Aorta (tissue), 5 donors: Measurements from ENCODE around the gene GSTT2. TPM values are rescaled to one million over a fixed set of nuclear protein-coding genes. Genes with fewer than 3 reads are reported as not detected.
"Not testable (repeated sequence)": the region's sequence is repeated elsewhere in the genome, so short reads cannot be mapped to it uniquely, and the experiment has no call there.

Experiments used
- ATAC-seq: fragments of 200-7000 bp; cut with Tn5 transposase; one replicate; pipeline ENCODE4 v1.9.1; 2022; ENCODE audit warnings: moderate library complexity; ENCODE audit not compliant: low FRiP score
- DNase-seq, 2 donors: peaks; one replicate each; pipeline ENCODE4 v3.0.0-alpha.2; 2020
- H3K27ac ChIP-seq, 2 donors: one replicate each; pipeline ENCODE4 v1.5.1; 2013; ENCODE audit warnings: low read length in 2 of 2, mild to moderate bottlenecking in 2 of 2, moderate library complexity in 2 of 2, control low read depth in 1 of 2, inconsistent platforms in 1 of 2, low read depth in 1 of 2
- H3K27me3 ChIP-seq, 2 donors: one replicate each; pipeline ENCODE4 v1.6.1; 2013; ENCODE audit warnings: control low read depth in 1 of 2, low read length in 1 of 2, mild to moderate bottlenecking in 1 of 2, moderate library complexity in 1 of 2; ENCODE audit not compliant: insufficient read depth in 2 of 2, control insufficient read depth in 1 of 2
- H3K36me3 ChIP-seq, 2 donors: one replicate each; pipeline ENCODE4 v1.6.1; 2013; ENCODE audit warnings: control low read depth in 1 of 2, low read length in 1 of 2, mild to moderate bottlenecking in 1 of 2; ENCODE audit not compliant: insufficient read depth in 2 of 2, control insufficient read depth in 1 of 2
- H3K4me1 ChIP-seq, 2 donors: one replicate each; pipeline ENCODE4 v1.6.1; 2013; ENCODE audit warnings: low read length in 2 of 2, control low read depth in 1 of 2, mild to moderate bottlenecking in 1 of 2, moderate library complexity in 1 of 2; ENCODE audit not compliant: insufficient read depth in 2 of 2, control insufficient read depth in 1 of 2
- H3K4me3 ChIP-seq, 2 donors: one replicate each; pipeline ENCODE4 v1.5.1; 2013; ENCODE audit warnings: low read length in 2 of 2, control low read depth in 1 of 2, mild to moderate bottlenecking in 1 of 2
- H3K9me3 ChIP-seq: one replicate; pipeline ENCODE4 v1.6.1; 2013; ENCODE audit warnings: mild to moderate bottlenecking, low read length; ENCODE audit not compliant: control insufficient read depth
- WGBS, 2 donors: extraction: QIAGEN DNeasy Blood & Tissue Kit; methylation state at CpG; one replicate each; pipeline ENCODE4 v1.1.7; 2013; 5-methylcytosine and 5-hydroxymethylcytosine counted together
- intact Hi-C, 2 donors: fragments of 100-400 bp; cut with DNase I; formaldehyde crosslinking; loops; one replicate each; pipeline versions ENCODE4 v1.14.2 to v1.15.0; 2022
- polyA plus RNA-seq, 2 donors: library from polyadenylated mRNA; stranded (reverse); fragments of 200-250 nt; gene quantifications; one replicate each; pipeline ENCODE4 v1.2.3, GENCODE V29; 2013
- total RNA-seq, 2 donors: library from RNA; stranded (reverse); fragmentation: NEBNext Ultra II Directional; extraction: Animal tissue kit (Norgen Biotek cat#: 25700); gene quantifications; one replicate each; pipeline ENCODE4 v1.2.1, GENCODE V29; 2021
- donor health status: healthy with polysubstance abuse.
- donor health status: Bipolar disorder and iron deficiency.
- donor health status: DM: no; HTN: no; CAD: no.
- donor health status: DM: no; HTN: no; CAD: no.
- donor health status: DM: yes; HTN: yes; CAD: no.

GSTT2 gene
- total and polyA plus RNA-seq, 4 donors = 0.94 TPM; not detected in 3

DNA sequence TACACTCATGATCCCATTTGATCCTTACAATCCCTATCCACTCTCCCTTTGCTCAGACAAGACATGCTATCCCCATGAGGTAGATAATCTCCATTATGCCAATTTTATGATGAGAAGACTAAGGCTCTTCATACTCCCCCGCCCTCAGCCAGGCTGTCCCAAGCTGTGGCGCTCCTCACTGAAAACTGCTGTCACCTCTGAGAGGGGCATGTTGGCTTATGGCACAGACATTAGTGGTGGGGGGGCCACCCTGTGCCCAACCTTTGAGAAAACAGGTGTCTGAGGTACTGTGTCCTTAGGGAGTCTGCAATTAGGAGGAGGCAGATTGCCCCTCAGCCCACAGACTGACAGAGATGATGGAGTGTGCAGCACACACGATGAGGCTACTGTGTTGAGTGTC is 10.9 kb upstream of the GSTT2 start:
- H3K27ac ChIP-seq = no peak overlapping the region
- no peaks in the 10 kb centered on the region for H3K4me1 ChIP-seq
- DNase-seq (no peak), ATAC-seq (no peak)
- intact Hi-C loops = no loop called here
- H3K4me3 ChIP-seq = no peak overlapping the region
- H3K9me3 ChIP-seq = no peaks in the 10 kb centered on the region
- 88 to 91% methylated on average over 3 of the region's 3 CpGs for WGBS, 2 donors
- H3K27me3 ChIP-seq = no peaks in the 10 kb centered on the region
- peaks cover 0 to 3% of the 10 kb centered on the region in 2 donors for H3K36me3 ChIP-seq

DNA sequence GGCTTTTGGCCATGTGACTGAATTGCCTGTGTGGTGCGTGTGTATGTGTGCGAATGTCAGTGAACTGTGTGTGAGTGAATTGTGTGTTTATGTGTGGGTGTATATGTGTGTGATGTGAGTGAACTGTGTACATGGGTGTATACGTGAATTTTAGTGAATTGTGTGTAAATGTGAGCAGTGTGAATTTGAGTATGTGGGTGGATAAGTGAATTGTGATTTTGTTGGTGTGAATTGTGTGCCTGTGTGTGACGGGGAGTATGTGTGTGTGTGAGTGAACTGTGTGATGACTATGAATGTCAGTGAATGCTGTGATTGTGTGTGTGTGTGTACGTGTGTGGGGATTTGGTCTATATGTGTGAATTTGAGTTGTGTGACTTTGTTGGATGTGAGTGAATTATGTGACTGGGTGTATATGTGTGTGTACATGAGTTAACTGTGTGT is 9.7 kb upstream of the GSTT2 start:
- intact Hi-C loops = no loop called here
- ATAC-seq = no peak
- DNase-seq = no peak
- Histone ChIP-seq H3K4me3 (no peak overlapping the region), H3K9me3 (no peaks in the 10 kb centered on the region), H3K27me3 (no peaks in the 10 kb centered on the region), H3K36me3 (peaks cover 0 to 3% of the 10 kb centered on the region in 2 donors), H3K4me1 (no peaks in the 10 kb centered on the region), H3K27ac (no peak overlapping the region)
- 58 to 79% methylated on average over 5 of the region's 5 CpGs for WGBS, 2 donors

DNA sequence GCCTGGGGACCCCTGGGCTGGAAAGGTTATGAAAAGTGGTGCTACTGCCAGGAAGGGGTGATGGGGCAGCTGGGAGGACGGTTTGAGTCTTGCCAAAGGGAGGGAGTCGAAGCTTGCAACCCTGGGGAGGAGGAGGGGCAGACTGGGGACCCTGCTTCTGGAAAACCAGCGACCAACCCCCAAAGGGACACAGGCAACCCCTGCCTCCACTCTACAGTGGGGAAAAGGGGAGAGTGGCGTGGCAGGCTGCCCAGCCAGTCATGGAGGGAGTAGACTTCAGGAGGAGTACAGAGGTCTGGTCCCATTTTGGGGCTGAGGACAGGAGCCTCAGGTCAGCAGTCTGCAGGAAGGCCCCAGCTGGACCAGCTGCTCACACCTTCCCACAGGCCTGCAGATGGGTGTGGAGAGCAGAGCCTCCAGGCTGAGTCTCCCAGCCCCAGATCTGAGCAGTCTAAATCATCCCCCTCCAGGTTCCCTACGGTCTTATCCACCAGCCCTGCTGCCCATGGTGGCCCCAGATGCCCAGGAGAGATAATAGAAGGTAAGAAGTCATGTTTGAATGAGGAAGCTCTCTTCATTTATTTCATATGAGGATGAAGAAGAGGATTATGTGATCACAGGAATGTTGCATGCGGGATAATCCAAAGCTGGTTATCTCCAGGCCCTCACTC is 9.0 kb upstream of the GSTT2 start:
- DNase-seq = no peak
- intact Hi-C loops = no loop called here
- no peaks in the 10 kb centered on the region for H3K27me3 ChIP-seq
- no peak overlapping the region for H3K4me3 ChIP-seq
- H3K4me1 ChIP-seq = no peaks in the 10 kb centered on the region
- peaks cover 0 to 3% of the 10 kb centered on the region in 2 donors for H3K36me3 ChIP-seq
- WGBS, 2 donors = 65 to 72% methylated on average over 6 of the region's 6 CpGs
- H3K27ac ChIP-seq = no peak overlapping the region
- no peak for ATAC-seq
- H3K9me3 ChIP-seq = no peaks in the 10 kb centered on the region

DNA sequence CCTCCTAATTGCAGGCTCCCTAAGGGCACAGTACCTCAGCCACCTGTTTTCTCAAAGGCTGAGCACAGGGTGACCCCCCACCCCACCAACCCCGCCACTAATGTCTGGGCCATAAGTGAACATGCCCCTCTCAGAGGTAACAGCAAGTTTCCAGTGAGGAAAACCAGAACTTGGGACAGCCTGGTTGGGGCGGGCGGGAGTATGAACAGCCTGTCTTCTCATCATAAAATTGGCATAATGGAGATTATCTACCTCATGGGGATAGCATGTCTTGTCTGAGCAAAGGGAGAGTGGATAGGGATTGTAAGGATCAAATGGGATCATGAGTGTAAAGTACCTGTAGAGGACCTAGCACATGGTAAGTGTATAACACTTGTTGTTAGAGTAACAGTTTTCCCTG is 8.0 kb upstream of the GSTT2 start:
- H3K27ac ChIP-seq, H3K9me3 ChIP-seq, H3K36me3 ChIP-seq, ATAC-seq, intact Hi-C loops, H3K27me3 ChIP-seq, H3K4me3 ChIP-seq, H3K4me1 ChIP-seq, DNase-seq: not testable (repeated sequence)
- 90 to 100% methylated on average over 3 of the region's 3 CpGs for WGBS, 2 donors

DNA sequence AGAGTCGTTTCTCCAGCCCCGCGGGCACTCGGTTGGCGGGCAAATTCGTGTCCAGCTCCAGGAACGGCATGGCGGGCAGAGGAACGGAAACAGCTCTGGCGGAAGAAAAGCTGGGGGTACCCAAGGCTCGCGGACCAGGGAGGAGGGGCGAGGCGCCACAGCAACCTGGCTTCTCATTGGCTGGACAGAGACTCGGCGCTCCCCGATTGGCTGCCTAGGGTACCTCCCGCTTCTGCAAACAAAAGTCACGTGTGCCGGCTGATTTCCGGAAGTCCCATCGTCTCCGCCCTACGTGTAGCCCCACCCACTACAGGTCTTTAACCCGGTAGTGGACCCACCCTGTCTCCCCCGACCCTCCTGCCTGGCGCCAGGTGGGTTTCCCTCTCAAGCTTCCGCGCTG is 5.6 kb upstream of the GSTT2 start, which contains the start of gene DDT:
DDT (minus strand) TSS at position 97 of the 400 bp plus-strand sequence; CDS start at position 70, 27 bp downstream.
- H3K27ac ChIP-seq, intact Hi-C loops, H3K9me3 ChIP-seq, H3K4me1 ChIP-seq, H3K36me3 ChIP-seq, DNase-seq, H3K27me3 ChIP-seq, H3K4me3 ChIP-seq: not testable (repeated sequence)
- ATAC-seq = peak; percentile 96
- WGBS, 2 donors = no CpG with 5 or more reads among the region's 29 CpGs

DNA sequence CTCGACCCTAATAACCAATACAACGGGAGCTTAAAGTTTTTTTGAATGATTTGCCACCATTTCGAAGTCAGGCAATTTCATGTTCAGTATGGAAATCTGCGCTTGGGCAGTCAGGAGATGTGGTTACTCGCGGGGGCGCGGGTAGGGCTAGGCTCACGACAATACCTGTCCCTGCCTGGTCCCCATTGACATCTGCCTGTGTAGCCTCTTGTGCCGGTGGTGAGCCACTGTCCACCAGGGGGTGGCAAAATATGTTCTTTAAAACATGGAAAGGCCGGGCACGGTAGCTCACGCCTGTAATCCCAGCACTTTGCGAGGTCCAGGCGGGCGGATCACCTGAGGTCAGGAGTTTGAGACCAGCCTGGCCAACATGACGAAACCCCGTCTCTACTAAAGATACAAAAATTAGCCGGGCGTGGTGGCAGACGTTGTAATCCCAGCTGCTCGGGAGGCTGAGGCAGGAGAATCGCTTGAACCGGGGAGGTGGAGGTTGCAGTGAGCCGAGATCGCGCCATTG is 5.0 kb upstream of the GSTT2 start:
- H3K4me1 ChIP-seq, H3K27ac ChIP-seq, ATAC-seq, DNase-seq, intact Hi-C loops, H3K36me3 ChIP-seq, H3K27me3 ChIP-seq, H3K4me3 ChIP-seq, H3K9me3 ChIP-seq: not testable (repeated sequence)
- WGBS, 2 donors = 20 to 29% methylated on average over 5 to 8 of the region's 27 CpGs

DNA sequence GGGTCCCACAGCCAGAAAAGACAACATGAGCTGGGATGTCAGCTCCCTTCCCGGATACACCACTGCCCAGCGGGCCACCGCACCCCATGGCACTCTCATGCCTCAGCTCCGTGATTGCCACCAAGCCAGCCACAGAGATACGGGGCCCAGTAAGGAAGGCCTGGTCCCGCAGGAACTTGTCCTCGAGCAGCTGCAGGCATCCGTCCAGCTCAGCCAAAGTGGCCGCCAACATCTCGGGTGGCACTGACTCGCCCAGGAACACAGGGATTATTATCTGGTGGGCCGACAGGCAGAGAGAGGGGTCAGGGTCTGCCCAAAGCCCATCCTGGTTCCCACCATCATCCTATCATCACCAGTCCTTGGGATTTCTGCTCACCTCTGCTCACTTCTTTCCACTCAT is 2.6 kb upstream of the GSTT2 start:
- DNase-seq, H3K4me1 ChIP-seq, H3K4me3 ChIP-seq, H3K27me3 ChIP-seq, H3K9me3 ChIP-seq, H3K27ac ChIP-seq, ATAC-seq, intact Hi-C loops, H3K36me3 ChIP-seq: not testable (repeated sequence)
- WGBS, 2 donors = 56 to 76% methylated on average over 3 to 9 of the region's 12 CpGs

DNA sequence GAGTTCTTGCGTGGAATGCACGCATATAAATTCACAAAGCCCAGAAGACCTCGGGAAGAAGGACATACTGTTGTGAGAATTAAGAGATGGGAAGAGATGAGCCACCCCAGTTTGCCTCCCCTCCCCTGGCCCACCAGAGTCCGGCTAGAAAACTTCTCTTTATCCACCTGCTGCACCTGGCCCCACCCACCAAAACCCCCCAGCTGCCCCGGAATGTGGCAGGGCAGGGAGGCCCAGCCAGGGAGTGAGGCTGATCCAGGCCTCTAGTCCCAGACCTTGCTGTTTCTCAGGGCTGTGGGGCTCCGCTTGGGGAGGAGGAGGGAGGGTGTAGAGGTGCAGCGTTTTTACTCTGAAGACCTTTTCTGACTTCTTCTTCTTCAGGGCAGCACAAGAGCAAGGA is 633 bp downstream of the GSTT2 start:
- intact Hi-C loops, H3K36me3 ChIP-seq, DNase-seq, ATAC-seq, H3K4me3 ChIP-seq, H3K27ac ChIP-seq, H3K4me1 ChIP-seq, H3K27me3 ChIP-seq, H3K9me3 ChIP-seq: not testable (repeated sequence)
- 10 to 30% methylated on average over 2 to 6 of the region's 7 CpGs for WGBS, 2 donors

DNA sequence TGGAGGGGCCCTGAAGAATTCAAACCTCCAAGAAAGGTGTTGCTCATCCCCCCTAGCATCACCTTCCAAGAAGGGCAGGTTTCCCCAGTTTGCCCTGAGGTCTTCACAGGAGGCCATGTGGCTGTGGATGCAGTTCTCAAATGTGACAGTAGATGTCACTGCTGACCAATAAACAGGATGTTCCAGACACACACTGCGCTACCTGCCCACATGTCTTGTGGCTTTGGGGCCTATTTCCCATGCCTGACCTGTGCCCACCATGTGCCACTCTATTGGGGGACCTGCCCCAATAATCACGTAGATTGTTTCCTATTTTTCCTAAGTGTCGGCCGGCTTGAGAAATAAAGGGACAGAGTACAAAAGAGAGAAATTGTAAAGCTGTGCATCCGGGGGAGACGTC is 4.5 kb downstream of the GSTT2 start:
- no peak overlapping the region for H3K27ac ChIP-seq
- 41% methylated on average over 6 of the region's 6 CpGs; no CpG with 5 or more reads in 1 of the 2 donors for WGBS, 2 donors
- ATAC-seq (no peak), DNase-seq (peak in 1 of 2 donors; percentile 47)
- H3K9me3 ChIP-seq = no peaks in the 10 kb centered on the region
- H3K4me3 ChIP-seq = no peak overlapping the region
- H3K4me1 ChIP-seq = no peaks in the 10 kb centered on the region
- intact Hi-C loops = no loop called here
- no peaks in the 10 kb centered on the region for H3K36me3 ChIP-seq
- no peaks in the 10 kb centered on the region for H3K27me3 ChIP-seq
